HG03469 (cell line): ENCODE results near the gene CD81.
"Not testable (repeated sequence)": the region's sequence is repeated elsewhere in the genome, so short reads cannot be mapped to it uniquely, and the experiment has no call there.

Experiments
- ATAC-seq: cut with Tn5 transposase; IDR thresholded peaks from one replicate; pipeline ENCODE4 v1.9.1; 2021; ENCODE audit warnings: mild to moderate bottlenecking, moderate library complexity, moderate number of reproducible peaks; ENCODE audit not compliant: unreplicated experiment

Gene CD81

GRCh38 chr11:2355000-2355644 lies 22.0 kb upstream of the CD81 start:
- ATAC-seq = no peak

GRCh38 chr11:2357246-2357645 lies 19.9 kb upstream of the CD81 start:
- ATAC-seq = no peak

GRCh38 chr11:2357651-2358050 lies 19.5 kb upstream of the CD81 start:
- ATAC-seq = not testable (repeated sequence)

GRCh38 chr11:2358754-2359442 lies 18.2 kb upstream of the CD81 start:
- no peak for ATAC-seq

GRCh38 chr11:2359557-2359956 lies 17.6 kb upstream of the CD81 start:
- no peak for ATAC-seq

GRCh38 chr11:2360081-2360642 lies 16.9 kb upstream of the CD81 start:
- no peak for ATAC-seq

GRCh38 chr11:2361565-2361964 lies 15.5 kb upstream of the CD81 start:
- ATAC-seq = no peak

GRCh38 chr11:2362414-2362813 lies 14.7 kb upstream of the CD81 start:
- no peak for ATAC-seq

- ATAC-seq = no peak
These were observed 14.0 kb upstream of the CD81 start for GRCh38 chr11:2363130-2363529.

GRCh38 chr11:2363577-2364370 lies 13.3 kb upstream of the CD81 start:
- ATAC-seq = no peak

- ATAC-seq = not testable (repeated sequence)
These were observed 12.7 kb upstream of the CD81 start for GRCh38 chr11:2364386-2364785.

GRCh38 chr11:2365571-2366210 lies 11.4 kb upstream of the CD81 start:
- ATAC-seq = no peak

GRCh38 chr11:2366276-2366675 lies 10.8 kb upstream of the CD81 start:
- no peak for ATAC-seq

- no peak for ATAC-seq
These were observed 10.4 kb upstream of the CD81 start for GRCh38 chr11:2366733-2367132.

GRCh38 chr11:2367266-2368160 lies 9.6 kb upstream of the CD81 start:
- no peak for ATAC-seq

- ATAC-seq = no peak
These were observed 8.8 kb upstream of the CD81 start for GRCh38 chr11:2368178-2368850.

GRCh38 chr11:2368851-2369180 lies 8.3 kb upstream of the CD81 start:
- ATAC-seq = no peak

GRCh38 chr11:2369320-2369719 lies 7.8 kb upstream of the CD81 start:
- ATAC-seq = no peak

- no peak for ATAC-seq
These were observed 7.2 kb upstream of the CD81 start for GRCh38 chr11:2369896-2370295.
